Activated CD8-positive, alpha-beta memory T cell treated with anti-CD3 and anti-CD28 coated beads, Interleukin-2, amount 50 U/mL, for 4 hours (primary cell): ENCODE data around the gene CAMK1D.

Source experiments
- DNase-seq: peaks from one replicate; pipeline ENCODE4 v3.0.0-alpha.2; 2020

CAMK1D gene

DNA sequence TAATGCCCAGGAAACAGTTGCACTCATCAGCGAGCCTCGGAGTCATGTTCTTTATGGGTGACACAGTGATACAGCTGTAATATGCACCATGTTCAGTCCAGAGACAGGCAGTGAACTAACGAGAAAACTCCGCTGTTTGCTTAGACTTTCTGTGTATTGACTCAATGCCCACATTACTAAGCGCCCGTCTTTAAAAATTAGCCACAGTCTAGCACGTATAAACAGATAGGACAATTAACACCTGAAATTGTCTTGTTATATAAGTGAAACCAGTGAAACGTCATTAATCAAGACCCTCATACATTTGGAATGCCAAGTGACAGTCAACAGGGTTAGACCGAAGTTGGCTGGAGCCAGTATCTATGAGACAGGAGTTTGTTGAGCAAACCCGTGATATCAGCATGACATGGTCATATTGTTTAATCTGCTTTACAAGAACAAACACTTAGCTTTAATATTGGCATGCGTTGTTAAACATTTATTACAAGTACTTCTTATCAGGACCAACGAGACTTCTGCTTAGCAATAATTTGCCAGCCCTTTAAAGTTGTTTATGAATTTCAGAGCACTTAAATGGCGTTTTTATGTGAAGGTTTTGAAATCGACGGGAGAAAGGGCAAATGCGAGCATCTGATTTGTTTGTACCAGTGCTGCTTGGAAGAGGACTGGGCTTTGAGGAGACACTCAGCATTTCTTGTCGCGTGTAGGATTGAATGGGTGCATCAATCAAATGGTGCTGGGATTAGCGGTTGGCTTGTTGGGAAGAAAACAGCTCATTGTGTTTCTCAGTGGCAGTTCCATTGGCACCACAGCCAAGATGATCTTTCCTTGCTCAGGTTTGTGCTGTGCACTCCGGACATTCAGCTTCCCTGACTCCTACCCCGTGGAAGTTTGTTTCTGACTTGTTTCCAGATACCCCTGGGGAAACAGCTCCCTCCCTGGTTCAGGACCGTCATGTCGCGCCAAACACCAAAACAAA, 56.3 kb downstream of the CAMK1D start:
- no peak for DNase-seq

- DNase-seq, result no peak
Measured at GRCh38 chr10:12406764-12407400, 57.5 kb downstream of the CAMK1D start.

GRCh38 chr10:12408472-12408871, 59.1 kb downstream of the CAMK1D start:
- DNase-seq, result no peak

DNA sequence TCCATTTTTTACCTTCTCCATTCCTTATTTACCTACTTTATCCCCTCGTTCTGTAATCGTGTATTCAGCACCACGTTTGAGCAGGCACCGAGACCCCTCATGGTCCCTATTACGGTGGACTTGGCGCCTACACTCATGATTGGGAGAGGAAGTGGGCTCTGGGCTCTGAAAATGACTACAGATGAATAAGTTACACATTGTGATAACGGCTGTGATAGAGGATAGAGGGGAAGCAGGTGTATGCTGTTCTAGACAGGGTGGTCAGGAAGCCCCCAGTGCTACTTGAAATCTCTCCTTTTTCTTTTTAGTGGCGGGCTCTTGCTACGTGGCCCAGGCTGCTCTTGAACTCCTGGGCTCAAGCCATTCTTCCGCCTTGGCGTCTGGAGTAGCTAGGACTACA, 59.8 kb downstream of the CAMK1D start:
- DNase-seq, result no peak

- no peak for DNase-seq
Measured at GRCh38 chr10:12409613-12410012, 60.3 kb downstream of the CAMK1D start.

- no peak for DNase-seq
Measured at GRCh38 chr10:12412666-12413368, 63.5 kb downstream of the CAMK1D start.

DNA sequence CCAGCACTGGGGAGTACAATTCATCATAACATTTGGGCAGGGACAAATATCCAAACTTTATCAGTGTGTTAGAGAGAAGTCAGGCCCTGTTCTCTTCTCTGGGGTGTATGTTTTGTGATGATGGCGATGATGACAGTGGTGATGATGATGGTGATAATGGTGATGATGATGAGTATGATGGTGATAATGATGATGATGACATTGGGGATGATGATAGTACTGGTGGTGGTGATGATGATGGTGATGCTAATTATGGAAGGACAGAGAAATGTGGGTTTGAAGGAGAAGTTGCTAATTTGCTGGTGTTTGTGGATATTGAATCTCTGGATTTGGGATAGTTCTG, 64.0 kb downstream of the CAMK1D start:
- DNase-seq, result no peak

DNA sequence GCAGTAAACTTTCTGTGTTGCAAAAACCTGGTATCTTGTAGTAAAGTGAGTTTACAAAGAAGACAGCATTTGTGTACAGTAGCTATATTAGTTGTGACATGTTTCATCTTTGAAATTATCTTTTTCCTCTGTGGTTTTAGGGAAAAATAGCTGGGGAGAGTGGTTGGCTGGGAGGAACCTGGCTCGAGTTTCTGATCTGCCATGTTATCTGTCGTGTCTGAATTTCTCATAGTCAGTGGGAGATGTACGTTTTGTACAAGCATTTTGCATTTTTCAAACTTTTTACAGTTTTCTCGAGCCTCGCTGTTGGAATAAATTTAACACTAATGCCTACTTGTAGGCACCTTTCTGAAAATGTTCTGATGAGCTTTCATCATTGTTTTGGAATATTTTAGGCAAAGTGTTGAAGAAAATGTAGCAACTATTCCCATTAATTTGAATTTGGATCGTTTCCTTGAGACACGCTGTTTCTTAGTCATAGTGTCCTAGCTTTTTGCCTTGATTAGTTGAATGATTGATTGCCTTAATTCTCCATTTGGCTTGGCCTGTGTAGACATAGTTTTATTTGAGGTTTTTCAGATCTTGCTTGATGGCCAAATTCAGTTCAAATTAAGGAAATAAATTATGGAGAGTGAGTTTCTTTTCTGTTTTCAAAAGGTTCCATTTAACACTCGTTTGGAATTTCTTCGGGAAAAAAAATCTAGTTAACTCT, 65.1 kb downstream of the CAMK1D start:
- DNase-seq, result no peak

GRCh38 chr10:12416344-12417050, 67.2 kb downstream of the CAMK1D start:
- DNase-seq, result no peak

- no peak for DNase-seq
Measured at GRCh38 chr10:12417331-12417730, 68.0 kb downstream of the CAMK1D start.

GRCh38 chr10:12418000-12418399, 68.7 kb downstream of the CAMK1D start:
- DNase-seq, result no peak

DNA sequence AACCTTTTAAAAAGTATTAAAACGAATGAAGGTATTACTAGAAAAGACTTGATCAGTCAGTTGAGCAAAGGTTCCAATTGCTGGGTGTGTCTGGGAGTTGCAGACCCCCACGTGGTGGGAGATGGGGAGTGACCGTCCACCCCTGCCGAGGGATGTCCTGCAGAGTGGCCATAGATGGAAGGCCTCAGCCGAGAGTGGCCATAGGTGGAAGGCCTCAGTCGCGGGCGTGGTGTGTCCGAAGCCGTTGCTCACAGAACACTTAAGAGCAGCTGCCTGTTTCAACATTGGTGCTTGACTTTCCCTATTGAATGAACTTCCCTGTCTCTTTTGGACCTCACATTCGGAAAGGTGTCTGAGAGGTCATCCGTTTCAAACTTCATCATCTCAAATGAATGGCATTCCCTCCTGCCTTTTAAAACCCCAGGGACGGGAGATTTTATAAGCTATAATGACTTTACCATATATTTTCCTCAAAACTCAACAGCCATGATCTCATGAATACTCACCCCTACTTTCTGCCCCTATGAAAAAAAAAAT, 69.4 kb downstream of the CAMK1D start:
- DNase-seq, result no peak

- peak; percentile 60 for DNase-seq
Measured at GRCh38 chr10:12419262-12419847, 70.0 kb downstream of the CAMK1D start.

- no peak for DNase-seq
Measured at GRCh38 chr10:12420530-12421120, 71.3 kb downstream of the CAMK1D start.

DNA sequence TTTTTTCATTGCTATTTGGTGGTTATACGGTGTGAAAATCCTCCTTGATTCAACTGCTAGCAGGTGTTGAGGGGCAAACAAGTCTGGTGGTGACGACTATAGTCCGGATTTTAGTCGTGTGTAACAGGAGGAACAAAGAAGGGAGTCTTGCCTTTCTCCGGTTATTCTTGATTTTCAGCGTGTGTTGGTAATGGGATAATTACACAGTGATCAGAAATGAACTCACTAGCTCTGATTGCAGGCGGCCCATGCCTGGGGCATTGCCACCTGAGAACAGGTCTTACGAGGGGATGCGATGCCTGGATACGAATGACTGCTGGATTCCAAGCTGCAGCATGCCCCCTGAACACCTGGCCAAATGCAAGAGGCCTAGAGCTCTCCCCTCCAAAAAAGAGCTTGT, 72.8 kb downstream of the CAMK1D start:
- DNase-seq, result no peak

DNA sequence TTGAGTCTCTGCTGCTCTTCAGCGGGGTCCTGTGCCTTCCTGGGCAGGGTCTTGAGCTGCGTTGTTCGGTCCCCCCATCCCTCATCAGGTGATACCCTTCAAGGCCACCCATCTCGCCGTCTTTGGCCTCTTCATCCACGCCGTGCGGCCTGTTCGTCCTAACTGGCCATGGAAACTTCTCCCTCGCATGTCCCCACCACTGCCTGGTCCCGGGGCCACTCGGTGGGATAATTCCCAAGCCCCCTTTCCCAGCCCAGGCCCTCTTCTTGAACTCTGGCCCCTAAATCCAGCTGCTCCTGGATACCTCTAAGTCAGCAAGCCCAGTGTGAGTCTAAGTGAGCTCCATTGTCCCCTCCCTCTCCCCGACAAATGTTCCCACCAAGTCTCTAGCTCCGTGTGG, 74.5 kb downstream of the CAMK1D start:
- DNase-seq, result no peak

- DNase-seq, result no peak
Measured at GRCh38 chr10:12427276-12427675, 77.9 kb downstream of the CAMK1D start.

DNA sequence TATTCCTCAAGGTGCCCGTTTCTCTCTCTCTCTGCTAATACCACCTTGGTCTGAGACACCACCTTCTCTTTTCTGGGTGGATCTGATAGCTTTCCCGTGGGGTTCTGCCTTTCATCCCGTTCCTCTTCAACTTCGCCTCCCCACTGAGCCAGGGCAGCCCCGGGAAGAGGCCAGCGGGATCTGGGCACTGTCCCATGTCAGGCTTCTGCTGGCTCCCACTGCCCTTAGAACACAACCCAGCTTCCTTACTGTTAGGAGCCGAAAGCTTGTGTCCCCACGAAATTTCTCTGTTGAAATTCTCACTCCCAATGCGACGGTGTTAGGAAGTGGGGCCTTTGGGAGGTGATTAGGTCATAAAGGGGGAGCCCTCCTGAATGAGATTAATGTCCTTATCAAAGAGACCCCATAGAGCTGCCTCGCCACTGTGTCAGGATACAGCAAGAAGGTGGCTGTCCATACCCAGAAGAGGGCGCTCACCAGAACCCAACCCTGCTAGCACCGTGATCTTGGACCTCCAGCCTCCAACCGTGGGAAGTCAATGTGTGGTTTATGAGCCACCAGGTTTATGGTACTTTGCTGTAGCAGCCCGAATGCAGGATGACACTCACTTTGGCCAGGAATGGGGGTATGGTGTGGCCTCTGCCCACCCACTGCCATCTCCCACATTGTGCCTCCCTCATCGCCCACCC, 79.2 kb downstream of the CAMK1D start:
- no peak for DNase-seq

- DNase-seq, result no peak
Measured at GRCh38 chr10:12430406-12430982, 81.1 kb downstream of the CAMK1D start.
